Mucosa of descending colon (tissue), 3 donors: ENCODE data around the gene NHLH2. TPM values are rescaled to one million over a fixed set of nuclear protein-coding genes. Genes with fewer than 3 reads are reported as not detected.
A peak's percentile ranks its signal among the peaks of the same experiment; 100 is the strongest.

Source experiments
- ATAC-seq: fragments of 200-7000 bp; cut with Tn5 transposase; one replicate; pipeline ENCODE4 v1.9.1; 2020; ENCODE audit warnings: mild to moderate bottlenecking, moderate library complexity
- DNase-seq, 3 donors: peaks; one replicate each; pipeline ENCODE4 v3.0.0-alpha.2; 2020
- H3K36me3 ChIP-seq: fragments of 200-600 bp; one replicate; pipeline ENCODE4 v1.8.0; 2021; ENCODE audit warnings: low read depth, mild to moderate bottlenecking
- H3K4me1 ChIP-seq: fragments of 200-600 bp; one replicate; pipeline ENCODE4 v1.8.0; 2021; ENCODE audit warnings: low read depth, mild to moderate bottlenecking
- H3K4me3 ChIP-seq: fragments of 200-600 bp; one replicate; pipeline ENCODE4 v1.8.0; 2021; ENCODE audit warnings: mild to moderate bottlenecking
- H3K9me3 ChIP-seq: fragments of 200-600 bp; one replicate; pipeline ENCODE4 v1.8.0; 2021; ENCODE audit warnings: mild to moderate bottlenecking
- CTCF ChIP-seq: fragments of 200-600 bp; IDR thresholded peaks from one replicate; pipeline ENCODE4 v1.8.0; 2022; ENCODE audit warnings: antibody characterized with exemption, mild to moderate bottlenecking
- intact Hi-C, 2 donors: fragments of 100-400 bp; cut with DNase I in 1 of 2; cut with micrococcal nuclease in 1 of 2; formaldehyde crosslinking; loops; one replicate each; pipeline versions ENCODE4 v1.11.0 to v1.11.1; 2022; cut with DNase I, micrococcal nuclease
- total RNA-seq, 3 donors: library from RNA; stranded (reverse); fragmentation: NEBNext Ultra II Directional in 2 of 3; extraction: Animal tissue kit (Norgen Biotek cat#: 25700) in 2 of 3; gene quantifications; one replicate each; pipeline versions ENCODE4 v1.2.1 to v1.2.4, GENCODE V29; 2021 to 2023
- donor health status: DM: no; HTN: no; CAD: no; lungs with moderate emphysema.
- donor health status: DM: no; HTN: no; CAD: no.
- donor health status: DM: no; HTN: yes; CAD: no.

Gene NHLH2
- total RNA-seq, 3 donors from 2014 or later, result not detected

- H3K9me3 ChIP-seq, result no peaks in the 10 kb centered on the region
- no peak overlapping the region for H3K4me3 ChIP-seq
- no peak for DNase-seq
- no peaks in the 10 kb centered on the region for H3K36me3 ChIP-seq
- peaks cover 13% of the 10 kb centered on the region for H3K4me1 ChIP-seq
- no peak for TF ChIP-seq CTCF
- intact Hi-C loops, result loop anchor here in 1 of 2 donors (5.0 kb wide), 1 partner anchor 173 kb away; no protein-coding TSS in a partner anchor
- ATAC-seq, result no peak
These were observed 31.9 kb downstream of the NHLH2 start for GRCh38 chr1:115809076-115809475.

GRCh38 chr1:115807723-115808122 lies 33.2 kb downstream of the NHLH2 start:
- no peak overlapping the region for H3K4me3 ChIP-seq
- intact Hi-C loops, result loop anchor here in 1 of 2 donors (5.0 kb wide), 1 partner anchor 175 kb away; no protein-coding TSS in a partner anchor
- DNase-seq (peak in 1 of 3 donors; percentile 92), ATAC-seq (peak; percentile 68)
- peaks cover 13% of the 10 kb centered on the region for H3K4me1 ChIP-seq
- TF ChIP-seq CTCF, result no peak
- H3K9me3 ChIP-seq, result no peaks in the 10 kb centered on the region
- no peaks in the 10 kb centered on the region for H3K36me3 ChIP-seq

- ATAC-seq, result no peak
- Histone ChIP-seq H3K4me3 (no peak overlapping the region), H3K4me1 (peaks cover 8% of the 10 kb centered on the region), H3K9me3 (no peaks in the 10 kb centered on the region), H3K36me3 (no peaks in the 10 kb centered on the region)
- TF ChIP-seq CTCF, result no peak
- no peak for DNase-seq
- intact Hi-C loops, result loop anchor here in 1 of 2 donors (5.0 kb wide), 1 partner anchor 177 kb away; no protein-coding TSS in a partner anchor
These were observed 35.3 kb downstream of the NHLH2 start for GRCh38 chr1:115805597-115805996.

GRCh38 chr1:115802416-115802815 lies 38.5 kb downstream of the NHLH2 start:
- TF ChIP-seq CTCF, result no peak

GRCh38 chr1:115797486-115797885 lies 43.4 kb downstream of the NHLH2 start:
- H3K4me1 ChIP-seq, result no peaks in the 10 kb centered on the region
- ATAC-seq (no peak), DNase-seq (no peak)
- no peaks in the 10 kb centered on the region for H3K9me3 ChIP-seq
- TF ChIP-seq CTCF, result no peak
- intact Hi-C loops, result no loop called here
- H3K4me3 ChIP-seq, result no peak overlapping the region
- H3K36me3 ChIP-seq, result no peaks in the 10 kb centered on the region

More at GRCh38 chr1:115802416-115802815, 38.5 kb downstream of the NHLH2 start:
- no peak for DNase-seq
- Histone ChIP-seq H3K36me3 (no peaks in the 10 kb centered on the region), H3K9me3 (no peaks in the 10 kb centered on the region), H3K4me1 (no peaks in the 10 kb centered on the region), H3K4me3 (no peak overlapping the region)
- no peak for ATAC-seq
- intact Hi-C loops, result no loop called here

GRCh38 chr1:115796897-115797296 lies 44.0 kb downstream of the NHLH2 start:
- no peaks in the 10 kb centered on the region for H3K4me1 ChIP-seq
- no peaks in the 10 kb centered on the region for H3K36me3 ChIP-seq
- DNase-seq, result no peak
- H3K9me3 ChIP-seq, result no peaks in the 10 kb centered on the region
- no peak overlapping the region for H3K4me3 ChIP-seq
- ATAC-seq, result no peak
- TF ChIP-seq CTCF, result no peak
- intact Hi-C loops, result no loop called here
